GM21786 (cell line): Measurements from ENCODE around the gene SVIP.

ENCODE experiments used
- ATAC-seq: cut with Tn5 transposase; IDR thresholded peaks from one replicate; pipeline ENCODE4 v1.9.1; 2021; ENCODE audit not compliant: unreplicated experiment

The SVIP gene, protein sequence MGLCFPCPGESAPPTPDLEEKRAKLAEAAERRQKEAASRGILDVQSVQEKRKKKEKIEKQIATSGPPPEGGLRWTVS

DNA sequence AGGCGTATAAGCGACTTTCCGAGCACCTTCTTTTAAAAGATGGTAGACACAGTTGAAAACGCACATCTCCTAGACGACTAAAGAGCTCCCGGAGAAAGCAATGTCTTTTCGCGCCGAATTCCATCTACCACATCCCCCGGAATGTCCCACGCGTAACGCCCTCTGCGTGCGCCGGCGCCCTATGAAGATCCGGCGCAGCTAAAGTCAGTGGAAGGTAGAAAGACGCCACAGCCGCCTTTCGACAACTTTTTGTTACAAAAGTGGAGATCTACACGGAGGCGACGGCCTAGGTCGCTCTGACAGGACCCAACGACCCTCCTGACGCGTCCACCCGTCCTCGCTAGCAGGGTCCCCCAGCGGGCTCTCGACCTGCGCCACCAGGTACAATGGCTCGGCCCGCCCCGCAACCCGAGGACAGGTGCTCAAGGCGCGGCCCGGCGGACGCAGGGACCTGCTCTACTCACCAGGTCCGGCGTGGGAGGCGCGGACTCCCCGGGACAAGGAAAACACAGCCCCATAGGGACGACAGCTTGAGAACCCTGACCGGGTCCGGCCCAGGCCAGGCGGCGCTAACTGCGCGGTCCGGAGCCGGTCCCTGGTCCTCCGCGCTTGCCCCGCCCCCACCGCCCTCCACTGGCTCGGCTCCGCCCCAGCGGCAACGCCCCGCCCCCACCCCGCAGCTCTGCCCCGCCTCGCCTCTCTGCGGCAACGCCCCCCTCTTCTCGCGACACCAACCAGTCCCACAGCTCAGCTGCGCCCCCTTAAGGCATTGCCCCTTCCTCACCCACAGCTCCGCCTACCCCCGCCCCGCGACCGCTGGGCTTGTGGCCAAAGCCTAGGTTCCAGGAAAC, at the start of gene SVIP:
Gene SVIP (minus strand): TSS at position 571 of the 851 bp plus-strand sequence. CDS start 53 bp downstream, at position 518.
- peak; percentile 93 for ATAC-seq

DNA sequence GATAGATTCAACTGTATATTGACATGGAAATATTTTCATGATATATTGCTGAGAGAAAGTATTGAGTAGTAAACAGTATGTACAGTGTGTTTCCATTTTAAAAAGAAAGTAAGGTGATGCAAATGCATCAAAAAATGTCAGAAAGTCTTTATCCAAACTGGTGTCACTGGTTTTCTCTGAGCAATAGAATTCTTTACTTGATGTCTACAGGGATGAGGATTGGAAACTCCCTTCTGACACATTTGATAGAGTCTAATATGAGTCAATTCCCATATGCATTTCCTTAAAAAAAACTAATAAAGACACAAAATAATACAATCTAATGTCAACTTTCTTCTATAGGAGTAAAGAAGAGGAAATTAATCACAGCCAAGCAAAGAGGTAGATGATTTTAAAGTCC, 49.0 kb upstream of the SVIP start:
- ATAC-seq, result no peak

DNA sequence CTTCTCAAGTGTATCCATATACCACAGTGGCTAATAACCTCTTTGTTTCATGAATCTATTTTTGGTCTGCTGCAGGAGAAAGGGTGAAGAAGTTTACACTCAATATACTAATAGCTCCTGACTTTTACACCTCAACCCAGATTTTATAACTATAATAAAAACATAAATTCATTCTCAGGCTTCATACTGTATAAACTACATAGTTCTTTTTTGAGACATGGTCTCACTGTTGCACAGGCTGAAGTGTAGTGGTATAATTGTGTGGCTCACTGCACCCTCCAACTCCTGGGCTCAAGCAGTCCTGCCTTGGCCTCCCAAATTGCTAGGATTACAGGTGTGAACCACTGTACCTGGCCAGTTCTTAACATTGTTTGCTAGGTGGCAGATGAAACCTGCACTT, 48.4 kb upstream of the SVIP start:
- ATAC-seq, result no peak

DNA sequence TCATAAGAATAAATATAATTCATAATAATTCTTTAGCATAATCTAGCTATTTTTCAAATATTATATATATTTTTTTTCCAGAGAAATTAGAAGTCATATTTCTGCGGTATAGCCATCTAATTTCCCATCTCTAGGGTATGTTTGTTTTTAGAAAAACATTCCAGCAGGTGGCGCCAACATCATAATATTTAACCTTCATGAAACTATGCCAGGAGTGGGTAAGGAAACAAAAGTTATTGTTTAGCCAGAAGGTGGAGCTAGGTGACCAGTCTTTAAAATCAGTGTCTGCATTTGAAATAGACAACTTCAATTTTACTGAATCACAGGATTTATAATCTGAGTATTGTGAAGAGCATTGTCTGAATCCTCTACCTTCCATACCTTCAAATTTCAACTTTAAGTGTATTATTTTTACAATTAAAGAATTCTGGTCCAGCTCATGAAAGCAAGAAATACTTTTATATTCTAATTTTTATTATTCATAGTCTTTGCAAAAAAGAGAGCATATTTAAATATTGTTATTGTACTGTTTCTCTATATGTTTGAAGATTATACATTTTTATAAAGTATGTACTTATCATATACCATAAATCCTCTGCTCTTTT, 46.4 kb upstream of the SVIP start:
- ATAC-seq, result peak; percentile 99

DNA sequence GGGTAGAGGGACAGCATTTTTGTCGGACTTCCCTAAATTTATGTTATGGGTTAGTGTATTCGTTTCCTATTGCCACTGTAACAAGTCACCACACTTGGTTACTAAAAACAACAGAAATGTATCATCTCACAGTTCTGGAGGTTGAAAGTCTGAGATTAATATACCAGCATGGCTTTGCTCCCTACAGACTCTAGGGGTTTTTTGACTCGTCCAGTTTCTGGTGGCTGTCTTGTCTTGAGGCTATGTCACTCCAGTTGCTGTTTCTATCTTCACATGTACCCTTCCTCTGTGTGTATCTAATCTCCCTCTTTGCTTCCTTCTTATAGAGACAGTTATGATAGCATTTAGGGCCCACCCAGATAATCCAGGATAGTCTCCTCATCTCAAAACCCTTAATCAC, 39.7 kb upstream of the SVIP start:
- ATAC-seq, result peak; percentile 54

DNA sequence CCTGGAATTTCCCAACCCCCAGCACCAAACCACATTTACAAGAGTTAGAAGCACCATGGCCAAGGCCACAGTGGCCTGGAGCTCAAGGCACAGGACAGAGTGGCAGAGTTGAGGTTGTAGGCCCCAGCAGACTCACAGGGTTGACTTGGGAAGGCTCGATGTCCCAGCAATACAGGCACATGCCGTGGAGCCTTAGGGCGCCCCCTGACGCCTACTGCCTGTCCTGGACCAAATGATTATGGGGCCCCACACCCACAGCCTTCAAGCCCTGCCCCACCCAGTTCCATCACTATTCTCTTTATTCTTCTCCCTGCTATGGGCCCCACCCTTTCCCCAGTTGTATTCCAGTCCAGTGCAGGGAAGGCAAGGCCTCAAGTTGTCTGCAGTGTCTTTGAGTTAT, 30.6 kb upstream of the SVIP start, which contains the start of gene CCDC179:
Gene CCDC179 (minus strand): TSS at position 234 of the 400 bp plus-strand sequence. CDS start 53 bp downstream, at position 181.
- no peak for ATAC-seq

DNA sequence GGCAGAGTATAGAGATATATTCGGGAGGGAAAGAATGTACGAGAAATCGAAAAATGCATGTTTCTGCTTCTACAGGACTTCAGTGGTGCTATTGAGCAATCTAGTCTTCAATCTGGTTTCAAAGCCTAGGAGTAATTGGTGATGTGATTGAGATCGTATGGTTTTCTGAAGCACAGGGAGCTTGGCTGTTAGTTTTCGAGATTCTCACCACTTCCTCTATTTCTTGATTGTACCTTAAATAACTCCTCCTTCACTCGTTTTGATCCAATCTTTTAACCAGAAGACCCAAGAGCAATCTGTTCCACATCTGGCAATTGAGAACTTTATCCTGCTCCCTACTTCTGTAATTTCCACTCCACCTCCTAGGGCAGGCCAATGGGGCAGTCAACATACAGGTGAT, 30.2 kb upstream of the SVIP start:
- ATAC-seq, result no peak

DNA sequence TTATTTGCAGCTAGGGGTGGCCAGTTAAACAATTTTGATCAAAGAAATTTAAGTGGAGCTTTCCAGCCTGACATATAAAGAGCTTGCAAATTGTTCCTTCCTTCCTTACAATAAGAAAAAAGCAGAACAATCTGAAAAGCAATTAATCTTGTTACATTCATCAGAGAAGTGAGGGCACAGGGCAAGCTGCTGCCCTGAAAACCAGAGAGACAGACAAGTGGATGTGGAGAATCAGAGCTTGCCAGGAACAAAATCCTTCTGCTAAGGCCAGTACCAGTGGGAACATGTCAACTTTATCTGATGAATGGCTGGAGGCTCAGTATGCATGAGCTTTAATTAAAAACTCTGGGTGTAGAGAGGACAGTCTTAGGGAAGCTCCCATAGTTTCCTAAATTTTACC, 21.9 kb upstream of the SVIP start:
- ATAC-seq, result no peak

DNA sequence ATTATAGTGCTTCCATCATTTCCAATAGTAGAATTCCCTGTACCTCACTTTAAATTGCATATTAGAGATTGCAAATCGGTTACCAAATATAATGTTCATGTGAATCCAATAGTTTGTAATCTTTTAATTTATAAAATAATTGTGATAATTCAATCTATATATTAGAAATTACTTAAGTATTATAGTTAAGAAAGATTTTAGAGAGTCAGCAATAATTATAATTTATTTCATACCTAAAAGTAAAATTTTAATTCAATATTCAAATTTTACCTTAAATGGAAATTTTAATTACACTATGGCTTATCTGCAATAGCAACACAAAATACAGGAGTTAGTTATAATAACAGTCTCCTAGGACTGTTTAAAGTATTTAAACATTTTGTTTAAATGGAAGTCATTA, 17.1 kb upstream of the SVIP start:
- ATAC-seq, result no peak

DNA sequence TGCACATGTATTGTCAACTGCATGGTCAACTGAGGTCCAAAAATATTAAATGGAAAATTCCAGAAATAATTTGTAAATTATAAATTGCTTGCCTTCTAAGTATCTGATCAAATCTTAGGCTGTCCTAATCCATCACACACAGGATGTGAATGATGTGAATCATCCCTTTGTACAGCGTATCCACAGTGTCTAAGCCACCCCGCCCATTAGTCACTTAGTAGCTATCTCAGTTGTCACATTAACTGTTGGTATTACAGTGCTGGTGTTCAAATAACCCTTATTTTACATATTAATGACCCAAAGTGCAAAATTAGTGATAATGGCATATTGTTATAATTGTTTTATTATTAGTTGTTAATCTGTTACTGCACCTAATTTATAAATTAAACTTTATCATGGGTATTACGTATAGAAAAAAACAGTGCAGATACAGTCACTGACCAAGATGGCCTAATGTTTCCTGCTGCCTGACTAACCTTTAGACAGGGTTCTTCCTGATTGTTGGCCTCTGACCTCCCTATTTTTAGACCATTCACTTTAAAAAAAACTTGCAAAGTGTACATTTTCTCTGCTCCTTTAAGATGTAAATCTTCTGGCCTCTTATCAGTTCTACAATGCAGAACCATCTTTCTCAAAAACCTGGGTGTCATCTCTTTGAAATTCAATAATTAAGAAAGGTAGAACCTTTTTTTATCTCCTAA, 2.9 kb upstream of the SVIP start:
- no peak for ATAC-seq

DNA sequence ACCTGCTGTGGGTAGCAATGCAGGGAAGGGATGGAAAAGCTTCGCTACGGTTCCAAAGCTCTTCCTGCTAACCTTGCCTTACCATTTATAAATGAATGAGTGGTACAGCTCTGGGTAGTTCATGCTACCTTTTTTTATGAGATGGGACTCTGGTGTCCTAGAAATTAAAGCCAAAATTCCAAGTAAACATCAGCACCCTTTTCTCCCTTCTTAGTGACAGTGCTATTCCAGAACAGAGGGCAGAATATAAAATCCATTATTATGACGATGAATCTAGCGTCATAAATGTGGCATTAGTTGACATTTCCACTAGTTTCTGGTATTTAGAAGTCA, 447 bp upstream of the SVIP start:
- no peak for ATAC-seq

DNA sequence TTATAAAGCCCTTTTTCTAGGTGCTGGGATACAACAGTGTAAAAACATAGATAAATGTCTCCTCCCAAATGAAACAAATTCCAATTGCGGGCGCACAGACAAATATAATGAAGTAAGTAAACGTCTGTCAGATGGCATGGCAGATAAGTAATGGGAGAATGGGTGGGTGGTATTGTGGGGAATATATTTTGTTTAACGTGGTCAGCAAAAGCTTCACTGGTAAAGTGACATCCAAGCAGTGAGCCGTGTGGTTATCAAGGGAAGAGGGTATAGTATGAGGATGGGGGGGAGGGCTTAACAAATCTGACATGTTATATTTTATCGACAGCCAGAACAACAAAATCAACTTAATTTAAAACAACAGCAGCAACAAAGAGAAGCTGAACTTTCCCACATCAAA, 1.2 kb downstream of the SVIP start:
- ATAC-seq, result no peak

DNA sequence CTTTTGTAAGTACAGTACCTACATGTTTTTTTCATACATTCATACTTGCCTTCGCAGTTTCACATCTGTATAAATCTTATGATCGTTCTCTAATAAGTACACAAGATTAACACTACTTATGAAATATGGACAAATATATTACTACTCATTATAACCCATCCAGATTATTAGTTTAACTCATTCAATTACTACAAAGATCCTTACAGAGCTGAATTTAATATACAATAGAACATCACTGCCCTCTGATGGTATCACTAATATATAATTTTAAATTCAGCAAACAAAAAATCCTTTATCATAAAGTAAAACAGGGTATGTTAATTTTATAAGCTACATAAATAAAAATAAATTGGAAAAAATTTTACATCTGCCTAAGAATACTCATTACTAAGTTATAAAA, 7.4 kb downstream of the SVIP start:
- ATAC-seq, result no peak

DNA sequence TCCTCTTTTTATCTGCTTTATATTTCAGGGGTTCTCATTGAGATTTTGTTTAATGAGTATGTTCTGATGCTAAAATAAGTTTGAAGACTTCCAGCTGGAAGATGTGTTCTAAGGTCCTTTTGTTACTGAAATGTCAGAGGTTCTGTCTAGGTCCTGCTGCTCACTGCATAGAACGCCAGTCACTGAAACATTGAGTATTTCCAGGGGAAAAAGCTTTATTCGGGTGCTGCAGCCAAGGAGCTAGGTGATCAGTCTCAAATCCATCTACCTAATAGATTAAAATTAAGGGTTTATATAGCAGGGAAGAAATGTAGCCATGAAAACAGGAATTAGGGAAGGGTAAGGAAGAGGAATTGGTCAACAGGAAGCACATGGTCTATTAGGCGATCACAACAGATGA, 19.7 kb downstream of the SVIP start:
- no peak for ATAC-seq

DNA sequence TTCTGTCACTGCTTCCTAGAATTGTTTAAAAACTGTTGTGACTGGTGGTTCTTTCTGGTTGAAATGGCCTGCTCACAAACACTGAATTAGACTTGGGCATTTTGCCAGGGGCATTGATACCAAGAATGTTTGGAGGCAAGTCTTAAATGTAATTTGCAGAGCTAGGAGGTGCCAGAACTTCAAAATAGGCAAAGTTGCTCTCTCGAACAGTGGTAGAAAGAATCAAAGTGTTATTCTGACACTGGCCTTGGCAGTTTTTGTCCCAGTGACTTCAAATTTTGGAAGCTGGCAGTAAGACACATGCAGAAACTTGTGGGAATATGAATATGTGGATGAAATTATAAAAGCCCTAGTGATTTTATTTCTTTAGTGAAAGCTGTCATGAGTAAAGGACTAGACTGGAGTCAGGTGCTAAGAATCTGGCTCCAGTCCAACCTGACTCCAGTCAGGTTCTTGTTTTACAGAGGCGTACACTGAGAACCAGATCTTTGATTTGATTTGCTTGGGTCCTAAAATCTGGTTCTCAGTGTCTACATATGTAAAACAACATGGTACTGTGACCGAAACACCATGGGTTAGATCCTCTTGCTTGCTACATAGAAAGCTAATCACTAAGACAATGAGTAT, 20.9 kb downstream of the SVIP start:
- peak; percentile 27 for ATAC-seq

DNA sequence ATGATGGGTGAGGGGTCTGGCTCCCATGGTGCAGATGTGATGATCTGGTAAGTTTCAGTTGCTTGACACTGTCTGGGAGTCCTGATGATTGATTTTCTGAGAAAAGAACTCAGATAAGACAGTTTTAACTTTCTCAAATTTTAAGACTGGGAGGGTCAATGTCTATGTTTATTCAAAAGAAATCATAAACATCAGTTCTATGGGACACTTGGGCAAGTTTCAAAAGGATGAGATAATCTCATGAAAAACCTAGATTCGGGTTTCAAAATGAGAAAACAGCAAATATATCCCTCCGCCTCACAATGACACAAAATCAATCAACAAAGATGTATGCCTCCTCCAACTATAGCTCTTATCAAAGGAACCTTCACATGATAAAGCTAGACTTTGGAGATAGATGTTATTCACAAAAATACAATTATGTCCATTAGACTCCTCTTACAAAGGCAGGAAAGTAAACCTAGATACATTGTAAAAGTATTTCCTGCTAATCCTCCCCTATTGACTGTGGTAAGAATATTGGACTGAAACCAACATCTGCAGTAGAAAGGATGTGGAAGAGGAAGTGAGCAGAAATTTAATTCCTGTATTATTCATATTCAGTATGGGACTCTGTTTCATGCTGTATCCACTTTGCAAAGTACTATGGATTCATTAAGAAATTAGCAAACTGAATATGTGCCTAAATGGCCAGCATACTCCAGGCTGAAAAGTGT, 21.6 kb downstream of the SVIP start:
- peak; percentile 97 for ATAC-seq

DNA sequence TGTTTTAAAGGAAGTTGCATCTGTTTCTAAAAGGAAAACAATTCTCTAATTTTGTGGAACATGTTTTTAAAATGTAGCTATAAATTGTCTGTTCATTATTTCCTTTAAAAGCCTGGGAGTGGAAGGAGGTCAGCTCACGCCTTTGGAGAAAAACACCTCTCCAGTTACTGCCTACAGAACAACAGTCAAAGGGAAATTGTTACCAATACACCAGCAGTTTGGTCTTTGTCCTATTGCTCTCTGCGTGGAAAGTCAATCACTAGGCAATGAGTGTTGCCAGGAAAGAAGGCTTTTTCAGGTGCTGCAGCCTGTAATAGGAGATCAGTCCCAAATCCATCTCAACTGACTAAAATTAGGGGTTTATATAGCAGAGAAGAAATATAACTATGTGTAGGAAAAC, 22.2 kb downstream of the SVIP start:
- ATAC-seq, result no peak

DNA sequence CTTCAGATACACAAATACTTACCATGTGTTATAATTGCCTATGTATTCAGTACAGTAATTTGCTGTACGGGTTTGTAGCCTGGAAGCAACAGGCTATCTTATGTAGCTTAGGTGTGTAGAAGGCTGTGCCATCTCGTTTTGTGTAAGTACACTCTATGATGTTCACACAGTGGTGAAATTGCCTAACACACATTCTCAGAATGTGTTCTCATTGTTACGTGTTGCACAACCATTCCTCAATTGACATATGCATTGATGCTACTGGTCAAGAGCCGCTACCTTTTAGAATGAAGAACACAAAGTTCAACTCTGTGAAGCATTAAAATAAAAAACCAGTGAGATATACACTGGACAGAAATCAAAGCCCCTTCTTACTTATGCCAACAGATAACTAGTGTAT, 26.7 kb downstream of the SVIP start:
- no peak for ATAC-seq

DNA sequence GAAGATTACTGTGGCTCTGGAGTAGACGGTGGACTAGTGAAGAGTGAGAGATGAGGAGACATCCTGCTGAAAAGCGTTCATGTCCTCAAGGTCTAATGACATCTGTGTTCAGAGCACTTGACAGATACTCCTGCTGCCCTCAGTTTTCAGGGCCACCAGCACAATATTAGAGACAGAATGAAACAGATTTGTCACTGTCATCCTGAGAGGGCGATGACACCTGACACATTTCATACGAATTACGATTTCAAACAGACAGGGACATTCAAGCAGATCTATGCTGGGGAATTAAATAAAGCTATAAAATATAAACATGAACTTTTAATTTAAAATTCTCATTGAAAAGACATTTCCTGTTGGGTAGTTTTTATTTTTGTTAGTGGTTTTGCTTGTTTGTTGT, 29.1 kb downstream of the SVIP start:
- no peak for ATAC-seq

DNA sequence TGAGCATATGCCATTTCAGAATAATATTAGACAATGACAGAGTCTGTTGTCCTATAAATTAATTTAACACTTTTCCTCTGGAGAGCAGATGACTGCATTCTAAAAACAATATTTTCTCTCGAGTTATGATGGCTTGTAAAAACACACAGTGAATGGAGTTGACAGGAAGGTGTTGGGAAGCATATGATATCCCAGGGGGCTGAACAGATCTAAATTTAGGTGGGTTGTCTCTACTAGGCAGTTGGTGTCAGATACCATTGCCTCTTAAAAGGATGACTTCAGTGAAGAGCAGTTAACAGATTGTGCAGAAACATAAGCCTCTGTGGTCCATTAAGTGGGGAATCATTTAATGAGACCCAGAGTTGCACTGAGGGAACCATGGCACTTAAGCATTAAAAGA, 30.7 kb downstream of the SVIP start:
- no peak for ATAC-seq

DNA sequence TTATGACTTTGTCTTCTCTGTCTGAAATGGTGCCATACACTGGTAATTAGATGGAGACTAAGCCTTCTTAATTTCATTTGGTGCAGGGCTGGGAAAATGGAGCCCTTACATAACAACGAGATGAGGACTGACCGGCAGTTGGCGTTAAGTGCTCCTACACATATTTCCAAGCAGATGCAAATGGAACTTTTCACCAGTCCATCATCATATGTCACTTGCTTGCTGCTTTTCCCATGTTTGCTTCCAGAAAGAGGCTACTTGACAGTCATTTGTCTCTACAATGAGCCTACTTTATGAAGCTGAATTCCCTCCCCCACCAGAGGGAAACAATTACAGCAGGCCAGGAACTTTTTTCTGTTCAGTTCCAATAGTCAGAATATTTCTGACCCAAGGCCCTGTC, 32.6 kb downstream of the SVIP start:
- no peak for ATAC-seq
